GM10248 (cell line): ENCODE results near the gene DIPK2A.

Experiments used
- CTCF ChIA-PET: fragments of 300-600 bp; sonication (Branson Sonifier 250); formaldehyde crosslinking; extraction: SDS; loops from one replicate; lab custom pipeline; 2021; ENCODE audit warnings: antibody characterized with exemption; lab: Yijun Ruan, JAX
- POLR2A ChIA-PET: fragments of 350-650 bp; sonication (Branson Sonifier 250); formaldehyde crosslinking; extraction: SDS; loops from one replicate; lab custom pipeline; 2020; ENCODE audit warnings: antibody characterized with exemption; lab: Yijun Ruan, JAX
- DNase-seq: peaks from one replicate; pipeline ENCODE4 v3.0.0; 2012; ENCODE audit errors: extremely low spot score
- CTCF ChIP-seq: IDR thresholded peaks from 2 replicates; pipeline ENCODE4 v1.5.1; 2012; ENCODE audit warnings: mild to moderate bottlenecking, low read depth; ENCODE audit errors: extremely low read depth, missing control alignments, control extremely low read depth

Gene DIPK2A

DNA sequence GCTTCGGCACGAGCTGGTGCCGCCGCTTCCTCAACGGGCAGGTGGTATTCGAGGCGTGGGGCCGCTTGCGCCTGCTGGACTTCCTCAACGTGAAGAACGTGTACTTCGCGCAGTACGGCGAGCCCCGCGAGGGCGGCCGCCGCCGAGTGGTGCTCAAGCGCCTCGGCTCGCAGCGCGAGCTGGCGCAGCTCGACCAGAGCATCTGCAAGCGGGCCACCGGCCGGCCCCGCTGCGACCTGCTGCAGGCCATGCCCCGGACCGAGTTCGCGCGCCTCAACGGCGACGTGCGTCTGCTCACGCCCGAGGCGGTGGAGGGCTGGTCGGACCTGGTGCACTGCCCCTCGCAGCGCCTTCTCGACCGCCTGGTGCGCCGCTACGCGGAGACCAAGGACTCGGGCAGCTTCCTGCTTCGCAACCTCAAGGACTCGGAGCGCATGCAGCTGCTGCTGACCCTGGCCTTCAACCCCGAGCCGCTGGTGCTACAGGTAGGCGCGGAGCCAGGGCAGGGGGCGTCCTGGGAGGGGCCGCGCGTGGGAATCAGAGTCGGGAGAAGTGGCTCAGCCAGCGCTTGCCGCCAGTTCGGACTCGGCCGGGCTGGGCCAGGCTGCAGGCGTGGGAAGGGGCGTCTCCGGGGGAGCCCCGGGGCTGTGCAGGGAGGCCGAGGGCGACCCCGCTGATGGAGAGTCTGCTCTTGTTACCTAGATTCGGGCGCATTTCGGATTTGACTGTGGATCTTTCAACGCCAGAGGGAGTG lies 1.1 kb downstream of the DIPK2A start:
- peak; percentile 49 for TF ChIP-seq CTCF
- peak; percentile 62 for DNase-seq
- ChIA-PET CTCF (interaction anchor here (0.8 to 5.7 kb wide), 17 partner anchors 8 to 803 kb away, joined by 3 to 25 read pairs (median 4); no protein-coding TSS in a partner anchor), POLR2A (interaction anchor here (0.8 to 1.6 kb wide), 11 partner anchors 11 to 815 kb away, joined by 3 to 5 read pairs (median 4); no protein-coding TSS in a partner anchor)

GRCh38 chr3:143973259-143974021 lies 1.8 kb downstream of the DIPK2A start:
- CTCF ChIA-PET, result interaction anchor here (1.0 to 5.7 kb wide), 5 partner anchors 11 to 178 kb away, joined by 3 to 25 read pairs (median 7); no protein-coding TSS in a partner anchor
- TF ChIP-seq CTCF, result no peak
- DNase-seq, result no peak
- POLR2A ChIA-PET, result no interaction called here

- ChIA-PET CTCF (interaction anchor here (0.7 to 5.7 kb wide), 14 partner anchors 10 to 806 kb away, joined by 3 to 25 read pairs (median 3); no protein-coding TSS in a partner anchor), POLR2A (no interaction called here)
- no peak for TF ChIP-seq CTCF
- DNase-seq, result no peak
Measured at GRCh38 chr3:143974271-143975238, 2.9 kb downstream of the DIPK2A start.

DNA sequence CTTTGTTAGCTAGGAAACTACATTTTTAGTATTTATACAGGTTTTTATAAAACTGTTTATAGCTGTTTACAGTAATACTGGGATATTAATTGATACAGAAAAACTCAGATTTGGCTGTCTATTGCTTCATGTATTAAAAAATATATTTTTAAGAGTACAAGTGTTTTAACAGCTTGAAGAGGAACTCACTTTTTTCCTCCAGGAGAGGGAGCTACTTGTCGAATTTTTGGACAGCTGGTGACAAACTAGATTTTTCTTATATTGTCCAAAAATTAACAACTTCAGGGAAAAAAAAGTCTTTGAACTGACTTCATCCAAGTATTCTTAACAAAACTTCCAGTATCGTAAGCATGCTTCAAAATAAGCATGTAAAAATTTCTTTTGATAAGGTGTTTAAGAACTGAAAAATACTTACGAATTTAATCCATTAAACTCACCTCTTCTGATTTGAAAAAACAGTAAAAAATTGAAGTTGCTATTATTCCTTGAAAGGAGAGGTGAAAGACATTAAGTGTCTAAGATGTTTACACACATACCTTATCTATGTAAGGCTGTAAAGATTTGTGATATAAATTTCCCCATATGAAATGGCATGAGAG lies 4.0 kb downstream of the DIPK2A start:
- no peak for DNase-seq
- POLR2A ChIA-PET, result no interaction called here
- peak; percentile 45 for TF ChIP-seq CTCF
- CTCF ChIA-PET, result interaction anchor here (0.7 to 5.7 kb wide), 17 partner anchors 9 to 805 kb away, joined by 3 to 25 read pairs (median 3); no protein-coding TSS in a partner anchor

DNA sequence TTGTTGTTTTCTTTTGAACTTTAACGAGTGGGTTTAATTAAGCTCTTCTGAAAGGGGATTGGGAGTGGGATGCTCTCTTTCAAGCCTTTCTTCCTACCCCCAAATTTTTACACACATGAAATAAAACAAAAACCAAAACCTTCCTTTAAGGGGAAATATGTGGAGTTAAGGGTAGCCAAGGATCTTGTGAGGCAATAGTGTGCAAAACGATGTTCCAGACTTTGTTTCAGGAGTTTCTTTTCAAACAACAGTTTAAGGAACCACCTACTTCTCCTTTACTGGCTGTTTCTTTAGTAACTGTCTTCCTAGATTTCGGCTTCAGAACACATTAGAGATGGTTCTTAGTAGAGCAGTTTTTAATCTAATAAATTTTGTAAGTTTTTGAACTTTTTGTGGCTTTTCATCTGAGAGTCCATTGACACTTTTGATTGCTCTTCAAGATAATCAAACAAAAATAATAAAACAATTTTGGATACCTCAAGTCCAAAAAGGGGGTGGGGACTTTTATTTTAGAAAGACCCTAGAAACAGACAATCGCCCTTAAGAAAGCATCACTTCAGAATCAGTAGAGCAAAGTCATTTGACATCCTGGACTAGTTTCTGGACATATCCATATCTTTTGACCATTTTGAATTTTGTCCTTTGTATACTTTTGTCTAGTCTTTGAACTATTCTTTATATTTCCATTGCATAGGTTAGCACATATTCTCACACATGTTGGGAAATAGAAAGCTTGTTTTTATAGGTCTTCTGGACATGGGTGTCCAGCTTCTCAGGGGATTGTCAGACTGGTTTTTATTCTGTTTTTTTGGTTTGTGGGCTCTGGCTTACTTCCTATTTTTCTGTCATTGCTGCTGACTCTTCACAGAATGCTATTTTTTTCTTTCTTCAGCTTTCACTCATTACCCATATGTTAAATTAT lies 6.0 kb downstream of the DIPK2A start:
- ChIA-PET CTCF (interaction anchor here (0.9 to 5.7 kb wide), 7 partner anchors 7 to 1572 kb away, joined by 3 to 25 read pairs (median 4); no protein-coding TSS in a partner anchor), POLR2A (no interaction called here)
- no peak for TF ChIP-seq CTCF
- DNase-seq, result peak; percentile 28
